ENCODE data around the gene SIPA1.
"Not testable (repeated sequence)": the region's sequence is repeated elsewhere in the genome, so short reads cannot be mapped to it uniquely, and the experiment has no call there.

The SIPA1 gene

DNA sequence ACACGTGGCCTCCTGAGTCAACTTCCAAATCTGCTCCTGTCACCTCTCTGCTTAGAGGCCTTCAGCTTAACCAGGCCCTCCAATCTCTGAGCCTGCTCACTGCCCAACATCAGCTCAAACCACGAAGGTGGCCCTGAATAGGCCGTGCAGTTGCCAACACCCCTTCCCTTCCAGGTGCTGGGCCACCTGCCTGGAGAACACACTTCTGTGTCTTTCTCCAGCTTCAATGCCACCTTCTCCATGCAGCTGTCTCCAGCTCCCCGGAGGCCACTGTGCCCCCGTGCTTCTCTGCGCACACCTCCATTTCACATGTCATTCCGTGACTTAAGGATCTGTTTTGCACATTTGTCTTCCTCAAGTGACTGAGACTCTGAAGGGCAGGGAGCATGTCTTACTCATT, 19.5 kb downstream of the SIPA1 start:
- TF ChIP-seq CTCF (conservative IDR thresholded peaks at IDR 0.05; ENCODE audit: low read length), result no peak
- no peak for DNase-seq (ENCODE audit: low read depth)
- H3K4me3 ChIP-seq (ENCODE audit: low read length), result no peak overlapping the region

- no peak for DNase-seq (ENCODE audit: low read depth)
- no peak overlapping the region for H3K4me3 ChIP-seq (ENCODE audit: low read length)
Observed at GRCh38 chr11:65658174-65659021, 20.5 kb downstream of the SIPA1 start.

GRCh38 chr11:65660038-65660437, 22.1 kb downstream of the SIPA1 start:
- no peak for TF ChIP-seq CTCF (conservative IDR thresholded peaks at IDR 0.05; ENCODE audit: low read length)
- no peak for DNase-seq (ENCODE audit: low read depth)
- H3K4me3 ChIP-seq (ENCODE audit: low read length), result no peak overlapping the region

More at GRCh38 chr11:65658174-65659021, 20.5 kb downstream of the SIPA1 start:
- no peak for TF ChIP-seq CTCF (conservative IDR thresholded peaks at IDR 0.05; ENCODE audit: low read length)

GRCh38 chr11:65660908-65661307, 23.0 kb downstream of the SIPA1 start:
- DNase-seq (ENCODE audit: low read depth), result not testable (repeated sequence)
- peak overlapping the region; percentile 98; the same call in 1 of the 2 replicates for H3K4me3 ChIP-seq (ENCODE audit: low read length)

DNA sequence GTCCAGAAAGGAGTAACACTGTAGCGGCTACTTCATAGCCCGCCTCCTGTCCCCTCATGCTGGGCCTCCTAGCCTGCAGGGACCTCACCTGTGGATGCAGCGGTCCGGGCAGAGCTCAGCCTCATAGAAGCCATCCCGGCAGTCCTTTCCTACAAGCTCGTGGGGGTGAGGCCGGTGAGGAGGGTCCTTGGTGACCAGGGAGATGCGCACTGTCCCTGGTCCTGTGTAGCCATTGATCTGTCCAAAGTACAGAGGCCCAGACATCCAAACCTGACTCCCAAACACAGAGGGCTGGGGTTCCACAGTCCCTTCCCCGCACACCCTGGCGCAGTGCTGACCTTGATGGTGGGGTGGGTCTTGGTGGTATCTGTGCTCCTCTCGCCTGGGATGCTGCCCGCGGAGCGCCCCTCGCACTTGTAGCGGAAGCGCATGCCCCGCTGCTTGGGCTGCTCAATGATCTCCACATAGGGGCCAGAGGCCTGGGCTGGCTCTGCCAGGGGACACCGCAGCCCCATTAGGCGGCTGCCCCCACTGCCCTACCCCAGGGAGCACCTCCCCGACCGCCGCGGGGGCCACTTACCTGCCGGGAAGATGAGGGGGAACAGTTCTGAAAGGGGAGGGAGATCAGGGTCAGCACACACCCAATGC, 23.8 kb downstream of the SIPA1 start:
- TF ChIP-seq CTCF (conservative IDR thresholded peaks at IDR 0.05; ENCODE audit: low read length), result no peak
- peak overlapping the region; percentile 98 for H3K4me3 ChIP-seq (ENCODE audit: low read length)
- DNase-seq (ENCODE audit: low read depth), result no peak

- no peak for DNase-seq (ENCODE audit: low read depth)
- no peak for TF ChIP-seq CTCF (conservative IDR thresholded peaks at IDR 0.05; ENCODE audit: low read length)
- H3K4me3 ChIP-seq (ENCODE audit: low read length), result peak overlapping the region; percentile 98
Observed at GRCh38 chr11:65662247-65662798, 24.4 kb downstream of the SIPA1 start.

DNA sequence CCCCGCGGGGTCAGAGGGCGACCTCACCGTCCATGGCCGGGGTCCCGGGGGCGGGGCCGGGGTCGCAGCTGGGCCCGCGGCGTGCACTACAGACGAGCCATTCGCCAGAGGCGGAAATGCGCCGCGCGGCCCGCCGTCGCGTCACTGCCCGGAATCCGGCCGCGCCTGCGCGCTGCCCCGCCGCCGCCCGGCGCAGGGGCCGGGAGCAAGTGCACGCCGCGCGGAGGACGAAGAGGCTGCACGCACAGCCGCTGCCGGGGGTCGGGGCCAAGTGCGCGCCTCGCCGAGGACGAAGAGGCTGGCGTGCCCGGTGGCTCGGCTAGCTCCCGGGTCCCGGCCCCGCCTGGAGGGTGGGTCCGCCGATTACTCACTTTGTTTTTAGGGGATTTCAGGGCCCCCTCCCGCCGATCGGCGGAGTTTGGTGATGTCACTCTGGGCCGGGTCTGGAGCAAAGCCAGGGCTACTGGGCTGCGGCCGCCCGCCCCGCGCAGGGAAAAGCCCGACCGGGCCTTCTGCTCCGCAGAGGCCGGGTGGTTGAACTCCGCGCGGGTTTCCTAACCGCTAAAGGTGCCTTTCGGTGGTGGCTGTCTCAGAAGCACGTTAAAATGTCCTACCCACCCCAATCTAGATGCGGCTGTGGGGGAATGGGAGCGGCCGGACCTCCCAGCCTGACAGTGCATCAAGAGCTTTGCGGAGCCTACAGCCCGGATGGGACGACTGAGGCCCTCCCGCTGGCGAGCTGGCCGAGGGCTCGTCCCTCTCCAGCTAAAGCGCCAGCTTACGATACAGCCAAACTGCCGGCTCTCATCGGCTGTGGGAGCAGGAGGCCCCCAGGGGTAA, 25.1 kb downstream of the SIPA1 start, which contains the start of gene RELA:
Gene RELA, minus strand, starts transcription at position 118 of the 840 bp plus-strand sequence. Its CDS starts 84 bp downstream, at position 34.
- peak within 1 kb of the TSS; percentile 98 for H3K4me3 ChIP-seq (ENCODE audit: low read length)
- peak; percentile 96 for DNase-seq (ENCODE audit: low read depth)
- no peak for TF ChIP-seq CTCF (conservative IDR thresholded peaks at IDR 0.05; ENCODE audit: low read length)
